Omental fat pad (tissue), 4 donors: Measurements from ENCODE around the gene KCNB1. TPM values are rescaled to one million over a fixed set of nuclear protein-coding genes. Genes with fewer than 3 reads are reported as not detected.

Experiments used
- ATAC-seq: fragments of 150-250 bp; one replicate; pipeline ENCODE4 v1.9.1; 2016; ENCODE audit warnings: mild to moderate bottlenecking, moderate library complexity; ENCODE audit not compliant: low FRiP score
- DNase-seq: peaks from one replicate; pipeline ENCODE4 v3.0.0-alpha.2; 2019; ENCODE audit warnings: low spot score
- CTCF ChIP-seq, 3 donors: fragments of 450-650 bp; IDR thresholded peaks; one replicate each; pipeline ENCODE4 v1.5.1; 2016 to 2017; ENCODE audit warnings: antibody characterized with exemption in 3 of 3, mild to moderate bottlenecking in 3 of 3, moderate library complexity in 2 of 3
- total RNA-seq, 4 donors: library from RNA; depleted of rRNA; stranded (reverse); fragments of >200 nt; gene quantifications; one replicate each; pipeline ENCODE4 v1.1.0, GENCODE V29; 2016

KCNB1 gene
- total RNA-seq, 4 donors from 2014 or later = 15.0 to 34.4 (median 22.9) TPM

GRCh38 chr20:49337357-49337756 is 145.1 kb downstream of the KCNB1 start:
- TF ChIP-seq CTCF (IDR thresholded peaks at IDR 0.05) = no peak
- peak; percentile 5 for ATAC-seq

GRCh38 chr20:49336786-49337185 is 145.7 kb downstream of the KCNB1 start:
- DNase-seq (no peak), ATAC-seq (no peak)
- no peak for TF ChIP-seq CTCF (IDR thresholded peaks at IDR 0.05)

More at GRCh38 chr20:49337357-49337756, 145.1 kb downstream of the KCNB1 start:
- no peak for DNase-seq

GRCh38 chr20:49335476-49335875 is 147.0 kb downstream of the KCNB1 start:
- ATAC-seq = no peak

GRCh38 chr20:49330701-49331615 is 151.5 kb downstream of the KCNB1 start:
- ATAC-seq (no peak), DNase-seq (no peak)
- TF ChIP-seq CTCF (IDR thresholded peaks at IDR 0.05) = no peak

More at GRCh38 chr20:49335476-49335875, 147.0 kb downstream of the KCNB1 start:
- no peak for TF ChIP-seq CTCF (IDR thresholded peaks at IDR 0.05)
- no peak for DNase-seq

- DNase-seq = no peak
- TF ChIP-seq CTCF (IDR thresholded peaks at IDR 0.05) = no peak
- ATAC-seq = no peak
Observed at GRCh38 chr20:49328790-49329189, 153.7 kb downstream of the KCNB1 start.

- DNase-seq (no peak), ATAC-seq (no peak)
- no peak for TF ChIP-seq CTCF (IDR thresholded peaks at IDR 0.05)
Observed at GRCh38 chr20:49326026-49326425, 156.4 kb downstream of the KCNB1 start.

GRCh38 chr20:49324306-49324705 is 158.2 kb downstream of the KCNB1 start:
- TF ChIP-seq CTCF (IDR thresholded peaks at IDR 0.05) = no peak
- no peak for DNase-seq
- no peak for ATAC-seq
